SU-DHL-6 (cell line): Measurements from ENCODE around the gene ZNF507.

Experiments
- H2AFZ ChIP-seq: fragments of 200-600 bp; sonication (generic); 2 replicates; pipeline ENCODE4 v1.6.1; 2014; ENCODE audit warnings: low read depth, mild to moderate bottlenecking, moderate library complexity, mixed read lengths, antibody characterized with exemption, low read length; ENCODE audit not compliant: severe bottlenecking
- H3F3A ChIP-seq: fragments of 200-600 bp; shearing (Covaris generic); 2 replicates; pipeline ENCODE4 v1.6.0; 2016; ENCODE audit warnings: antibody characterized with exemption, mild to moderate bottlenecking; ENCODE audit not compliant: insufficient read depth
- H3K27ac ChIP-seq: fragments of 200-600 bp; sonication (generic); 2 replicates; pipeline ENCODE4 v1.5.1; 2016; ENCODE audit warnings: low read depth, mild to moderate bottlenecking, low read length, moderate library complexity, mixed read lengths
- H3K27me3 ChIP-seq: fragments of 200-600 bp; sonication (generic), shearing (Covaris generic); 2 replicates; pipeline ENCODE4 v1.6.0; 2014; ENCODE audit warnings: mild to moderate bottlenecking, low read length
- H3K36me3 ChIP-seq: fragments of 200-600 bp; sonication (generic); 2 replicates; pipeline ENCODE4 v1.6.1; 2014; ENCODE audit warnings: mild to moderate bottlenecking, low read length, mixed read lengths
- H3K4me2 ChIP-seq: fragments of 300-600, 200-600 bp; shearing (Covaris generic), sonication (generic); 2 replicates; pipeline ENCODE4 v1.6.0; 2014; ENCODE audit warnings: low read length, low read depth, mild to moderate bottlenecking; ENCODE audit not compliant: poor library complexity, severe bottlenecking
- H3K4me3 ChIP-seq: fragments of 200-600 bp; sonication (generic); 2 replicates; pipeline ENCODE4 v1.5.1; 2014; ENCODE audit warnings: antibody characterized with exemption, low read length, mild to moderate bottlenecking, mixed read lengths; ENCODE audit not compliant: insufficient read depth, poor library complexity, severe bottlenecking
- H3K79me2 ChIP-seq: fragments of 200-600 bp; sonication (generic); 2 replicates; pipeline ENCODE4 v1.6.1; 2014; ENCODE audit warnings: mild to moderate bottlenecking, low read length, moderate library complexity; ENCODE audit not compliant: insufficient read depth
- H3K9ac ChIP-seq: fragments of 200-600 bp; sonication (generic); 2 replicates; pipeline ENCODE4 v1.7.0; 2014; ENCODE audit warnings: mild to moderate bottlenecking, low read length
- H3K9me2 ChIP-seq: fragments of 200-600 bp; sonication (generic); replicated peaks from 2 replicates; pipeline ENCODE4 v1.6.1; 2014; ENCODE audit warnings: low read length; ENCODE audit not compliant: insufficient read depth
- H3K9me3 ChIP-seq: fragments of 200-600 bp; sonication (generic); 2 replicates; pipeline ENCODE4 v1.6.1; 2014; ENCODE audit warnings: low read length, mixed read lengths; ENCODE audit not compliant: insufficient read depth
- H4K20me1 ChIP-seq: fragments of 200-600 bp; sonication (generic); 2 replicates; pipeline ENCODE4 v1.6.1; 2014; ENCODE audit warnings: low read depth, mild to moderate bottlenecking, antibody characterized with exemption, low read length, moderate library complexity, mixed read lengths
- EZH2phosphoT487 ChIP-seq: fragments of 200-600 bp; sonication (generic), shearing (Covaris generic); conservative IDR thresholded peaks from 2 replicates; pipeline ENCODE4 v1.6.1; 2018; ENCODE audit warnings: mild to moderate bottlenecking, antibody characterized with exemption, low read length, moderate library complexity, mixed read lengths
- TF ChIP-seq, protein P1 (sequence below): fragments of 200-600 bp; sonication (generic); IDR thresholded peaks from one replicate; pipeline ENCODE4 v1.5.1; 2017; ENCODE audit warnings: antibody characterized with exemption, mild to moderate bottlenecking, low read length, moderate library complexity; ENCODE audit not compliant: insufficient read depth, poor library complexity, severe bottlenecking

ZNF507 gene

DNA sequence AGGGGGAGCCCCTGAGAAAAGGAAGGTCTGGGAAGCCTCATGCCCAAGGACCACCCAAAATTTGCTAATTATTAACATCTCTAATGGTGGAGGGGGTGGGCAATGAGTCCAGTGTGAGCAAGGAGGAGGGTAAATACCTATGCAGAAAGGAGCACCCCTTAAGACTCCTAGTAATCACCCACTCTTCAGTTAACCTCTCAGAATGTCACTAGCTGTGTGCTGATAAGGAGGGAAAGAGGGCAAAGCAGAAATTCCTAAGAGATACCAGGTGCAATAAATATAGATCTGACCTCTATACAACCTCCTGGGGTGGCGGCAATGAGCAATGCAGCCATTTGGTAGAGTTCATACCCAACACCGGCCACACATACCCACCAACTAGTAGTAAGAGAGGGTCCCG lies 47.5 kb downstream of the ZNF507 start:
- Histone ChIP-seq H3K27me3 (no peaks in the 10 kb centered on the region), H2AFZ (no peak overlapping the region), H3K79me2 (no peaks in the 10 kb centered on the region), H3K36me3 (0 out of 2 replicates have a peak, but pooled peaks cover 2% of the 10 kb centered on the region), H4K20me1 (no peaks in the 10 kb centered on the region), H3K9me3 (no peaks in the 10 kb centered on the region), H3K4me2 (no peak overlapping the region), H3K27ac (no peak overlapping the region), H3K9me2 (no peaks in the 10 kb centered on the region), H3K9ac (no peak overlapping the region), H3F3A (no peaks in the 10 kb centered on the region; the same call in 1 of the 2 replicates), H3K4me3 (no peak overlapping the region)
- TF ChIP-seq, protein P1, sequence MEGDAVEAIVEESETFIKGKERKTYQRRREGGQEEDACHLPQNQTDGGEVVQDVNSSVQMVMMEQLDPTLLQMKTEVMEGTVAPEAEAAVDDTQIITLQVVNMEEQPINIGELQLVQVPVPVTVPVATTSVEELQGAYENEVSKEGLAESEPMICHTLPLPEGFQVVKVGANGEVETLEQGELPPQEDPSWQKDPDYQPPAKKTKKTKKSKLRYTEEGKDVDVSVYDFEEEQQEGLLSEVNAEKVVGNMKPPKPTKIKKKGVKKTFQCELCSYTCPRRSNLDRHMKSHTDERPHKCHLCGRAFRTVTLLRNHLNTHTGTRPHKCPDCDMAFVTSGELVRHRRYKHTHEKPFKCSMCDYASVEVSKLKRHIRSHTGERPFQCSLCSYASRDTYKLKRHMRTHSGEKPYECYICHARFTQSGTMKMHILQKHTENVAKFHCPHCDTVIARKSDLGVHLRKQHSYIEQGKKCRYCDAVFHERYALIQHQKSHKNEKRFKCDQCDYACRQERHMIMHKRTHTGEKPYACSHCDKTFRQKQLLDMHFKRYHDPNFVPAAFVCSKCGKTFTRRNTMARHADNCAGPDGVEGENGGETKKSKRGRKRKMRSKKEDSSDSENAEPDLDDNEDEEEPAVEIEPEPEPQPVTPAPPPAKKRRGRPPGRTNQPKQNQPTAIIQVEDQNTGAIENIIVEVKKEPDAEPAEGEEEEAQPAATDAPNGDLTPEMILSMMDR, result no peak
- TF ChIP-seq EZH2phosphoT487, result no peak

DNA sequence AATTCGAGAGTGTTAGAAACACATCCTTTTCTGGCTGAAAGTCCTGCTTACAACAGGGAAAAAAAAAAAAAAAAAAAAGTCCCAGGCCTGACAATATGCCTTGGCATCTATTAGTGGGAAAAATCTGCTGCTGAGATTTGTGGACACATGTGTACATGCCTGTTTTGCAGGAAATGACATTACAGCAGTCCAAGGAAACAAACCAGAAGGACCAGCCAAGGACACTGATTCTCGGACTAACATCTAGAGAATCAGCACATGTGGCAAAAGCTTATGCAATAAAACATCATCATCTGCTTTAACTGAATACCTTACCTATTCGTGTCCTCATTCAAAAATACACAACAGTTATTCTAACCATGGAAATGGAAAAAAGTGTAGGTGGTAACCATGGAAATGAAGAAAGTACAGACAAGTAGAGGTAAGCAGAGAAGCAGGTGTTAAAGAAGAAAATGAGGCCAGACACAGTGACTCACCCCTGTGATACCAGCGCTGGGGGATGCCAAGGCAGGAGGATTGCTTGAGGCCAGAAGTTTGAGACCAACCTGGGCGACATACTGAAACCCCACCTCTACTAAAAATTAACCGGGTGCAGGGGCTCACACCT lies 50.7 kb downstream of the ZNF507 start:
- TF ChIP-seq EZH2phosphoT487, result no peak
- TF ChIP-seq, protein P1, result no peak
- H3K36me3 ChIP-seq, result no peaks in the 10 kb centered on the region
- H3F3A ChIP-seq, result no peaks in the 10 kb centered on the region
- no peak overlapping the region for H3K27ac ChIP-seq
- H4K20me1 ChIP-seq, result no peaks in the 10 kb centered on the region
- H2AFZ ChIP-seq, result no peak overlapping the region
- no peaks in the 10 kb centered on the region for H3K79me2 ChIP-seq
- H3K4me2 ChIP-seq, result no peak overlapping the region
- no peak overlapping the region for H3K4me3 ChIP-seq
- H3K9ac ChIP-seq, result no peak overlapping the region
- no peaks in the 10 kb centered on the region for H3K27me3 ChIP-seq
- H3K9me2 ChIP-seq, result no peaks in the 10 kb centered on the region
- no peaks in the 10 kb centered on the region for H3K9me3 ChIP-seq

DNA sequence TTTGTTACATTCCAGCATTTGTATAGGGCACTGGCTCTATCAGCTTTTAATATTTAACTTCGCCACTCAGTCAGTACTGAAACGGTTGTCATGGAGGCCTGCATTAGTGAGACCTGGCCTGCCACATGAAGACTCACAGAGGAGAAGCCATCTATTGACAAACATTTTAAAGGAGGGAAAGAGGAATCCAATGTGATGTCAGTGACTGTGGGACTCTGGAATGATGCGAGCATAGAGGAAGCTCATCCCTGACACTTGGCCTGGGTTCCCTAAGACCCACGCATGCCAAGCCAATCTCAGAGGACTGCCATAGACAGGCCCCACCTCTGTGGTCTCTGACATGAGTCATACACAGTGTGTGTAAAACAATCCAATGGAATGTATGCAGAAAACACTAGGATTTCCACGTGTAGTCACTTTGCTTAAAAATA lies 52.3 kb downstream of the ZNF507 start:
- no peaks in the 10 kb centered on the region for H3F3A ChIP-seq
- no peaks in the 10 kb centered on the region for H3K9me2 ChIP-seq
- H3K36me3 ChIP-seq, result no peaks in the 10 kb centered on the region
- no peak overlapping the region for H3K9ac ChIP-seq
- no peak overlapping the region for H3K4me2 ChIP-seq
- no peak overlapping the region for H3K27ac ChIP-seq
- TF ChIP-seq EZH2phosphoT487, result no peak
- TF ChIP-seq, protein P1, result no peak
- no peaks in the 10 kb centered on the region for H3K27me3 ChIP-seq
- H3K79me2 ChIP-seq, result no peaks in the 10 kb centered on the region
- H3K9me3 ChIP-seq, result no peaks in the 10 kb centered on the region
- no peak overlapping the region for H2AFZ ChIP-seq
- H4K20me1 ChIP-seq, result no peaks in the 10 kb centered on the region
- H3K4me3 ChIP-seq, result no peak overlapping the region
